WTC11 (cell line): Measurements from ENCODE around the gene BOK. TPM values are rescaled to one million over a fixed set of nuclear protein-coding genes. Genes with fewer than 3 reads are reported as not detected.

Source experiments
- ATAC-seq: fragments of 200-7000 bp; cut with Tn5 transposase; 2 replicates; pipeline ENCODE4 v1.10.0; 2021; ENCODE audit warnings: mild to moderate bottlenecking, moderate library complexity
- CTCF ChIA-PET: fragments of 300-600 bp; sonication (Branson Sonifier 250); formaldehyde crosslinking; loops from one replicate; lab custom pipeline; 2021; ENCODE audit warnings: antibody characterized with exemption; lab: Charles Lee
- POLR2A ChIA-PET: fragments of 350-600 bp; sonication (Branson Sonifier 250); formaldehyde crosslinking; loops from one replicate; lab custom pipeline; 2021; ENCODE audit warnings: antibody characterized with exemption; lab: Charles Lee
- DNase-seq: peaks from one replicate; pipeline ENCODE4 v3.0.0; 2021; ENCODE audit warnings: low spot score
- H3K27ac Mint-ChIP-seq: 2 replicates; pipeline ENCODE4 v1.8.0; 2021; ENCODE audit warnings: mixed read lengths
- H3K27me3 Mint-ChIP-seq: 2 replicates; pipeline ENCODE4 v1.8.0; 2021; ENCODE audit warnings: low read depth, mild to moderate bottlenecking, moderate library complexity, mixed read lengths
- H3K36me3 Mint-ChIP-seq: 2 replicates; pipeline ENCODE4 v1.8.0; 2021; ENCODE audit warnings: mixed read lengths
- H3K4me1 Mint-ChIP-seq: 2 replicates; pipeline ENCODE4 v1.8.0; 2022; ENCODE audit warnings: mixed read lengths
- H3K4me3 Mint-ChIP-seq: 2 replicates; pipeline ENCODE4 v1.8.0; 2021; ENCODE audit warnings: mild to moderate bottlenecking, moderate library complexity, mixed read lengths
- H3K9me3 Mint-ChIP-seq: 2 replicates; pipeline ENCODE4 v1.8.0; 2021; ENCODE audit warnings: mixed read lengths
- ARID4B ChIP-seq: sonication (generic); formaldehyde crosslinking; IDR thresholded peaks from 2 replicates; pipeline ENCODE4 v1.8.0; 2023; ENCODE audit warnings: missing genetic modification reagents, mild to moderate bottlenecking, borderline replicate concordance
- CREB1 ChIP-seq: sonication (generic); formaldehyde crosslinking; IDR thresholded peaks from 2 replicates; pipeline ENCODE4 v1.8.0; 2023; ENCODE audit warnings: mild to moderate bottlenecking, missing genetic modification reagents
- ESRRA ChIP-seq: sonication (generic); formaldehyde crosslinking; IDR thresholded peaks from 2 replicates; pipeline ENCODE4 v1.8.1; 2022; ENCODE audit warnings: mild to moderate bottlenecking, missing genetic modification reagents, borderline replicate concordance
- FOXK1 ChIP-seq: sonication (generic); formaldehyde crosslinking; IDR thresholded peaks from 2 replicates; pipeline ENCODE4 v1.8.0; 2022; ENCODE audit warnings: mild to moderate bottlenecking, moderate library complexity, missing genetic modification reagents
- KAT7 ChIP-seq: sonication (generic); formaldehyde crosslinking; IDR thresholded peaks from 2 replicates; pipeline ENCODE4 v1.8.1; 2023; ENCODE audit warnings: missing genetic modification reagents, mild to moderate bottlenecking, borderline replicate concordance
- RELA ChIP-seq: sonication (generic); formaldehyde crosslinking; IDR thresholded peaks from 2 replicates; pipeline ENCODE4 v1.8.1; 2022; ENCODE audit warnings: missing genetic modification reagents, mild to moderate bottlenecking, borderline replicate concordance
- TEAD1 ChIP-seq: sonication (generic); formaldehyde crosslinking; IDR thresholded peaks from 2 replicates; pipeline ENCODE4 v1.8.0; 2022; ENCODE audit warnings: mild to moderate bottlenecking, missing genetic modification reagents
- ZMAT4 ChIP-seq: fragments of 250-450 bp; sonication (Bioruptor Pico); IDR thresholded peaks from 2 replicates; pipeline ENCODE4 v1.9.0; 2021; ENCODE audit warnings: mild to moderate bottlenecking
- ZNF219 ChIP-seq: sonication (generic); formaldehyde crosslinking; IDR thresholded peaks from 2 replicates; pipeline ENCODE4 v1.8.0; 2023; ENCODE audit warnings: missing genetic modification reagents, mild to moderate bottlenecking, borderline replicate concordance
- ZNF263 ChIP-seq: sonication (generic); formaldehyde crosslinking; IDR thresholded peaks from 2 replicates; pipeline ENCODE4 v1.8.1; 2022; ENCODE audit warnings: low read depth, mild to moderate bottlenecking, moderate library complexity, missing genetic modification reagents
- ZNF396 ChIP-seq: fragments of 250-450 bp; sonication (Bioruptor Pico); IDR thresholded peaks from 2 replicates; pipeline ENCODE4 v1.8.0; 2021; ENCODE audit warnings: mild to moderate bottlenecking, moderate library complexity, borderline replicate concordance
- ZNF423 ChIP-seq: fragments of 250-450 bp; sonication (Bioruptor Pico); IDR thresholded peaks from 2 replicates; pipeline ENCODE4 v2.1.2; 2022; ENCODE audit warnings: mild to moderate bottlenecking, moderate library complexity
- total RNA-seq: library from RNA; stranded (reverse); gene quantifications from 3 replicates; pipeline ENCODE4 v1.2.3, GENCODE V29; 2021
- TF ChIP-seq, protein P1 (sequence below): sonication (generic); formaldehyde crosslinking; IDR thresholded peaks from 2 replicates; pipeline ENCODE4 v1.8.1; 2023; ENCODE audit warnings: mild to moderate bottlenecking, moderate library complexity, missing genetic modification reagents
- TF ChIP-seq, protein P2 (sequence below): sonication (generic); formaldehyde crosslinking; IDR thresholded peaks from 2 replicates; pipeline ENCODE4 v1.8.1; 2022; ENCODE audit warnings: mild to moderate bottlenecking, moderate library complexity, missing genetic modification reagents
- TF ChIP-seq, protein P3 (sequence below): fragments of 200-600 bp; IDR thresholded peaks from 2 replicates; pipeline ENCODE4 v1.8.0; 2022; ENCODE audit warnings: antibody characterized with exemption

The BOK gene
- total RNA-seq, 1 experiment from 2014 or later, result 39.4 TPM

DNA sequence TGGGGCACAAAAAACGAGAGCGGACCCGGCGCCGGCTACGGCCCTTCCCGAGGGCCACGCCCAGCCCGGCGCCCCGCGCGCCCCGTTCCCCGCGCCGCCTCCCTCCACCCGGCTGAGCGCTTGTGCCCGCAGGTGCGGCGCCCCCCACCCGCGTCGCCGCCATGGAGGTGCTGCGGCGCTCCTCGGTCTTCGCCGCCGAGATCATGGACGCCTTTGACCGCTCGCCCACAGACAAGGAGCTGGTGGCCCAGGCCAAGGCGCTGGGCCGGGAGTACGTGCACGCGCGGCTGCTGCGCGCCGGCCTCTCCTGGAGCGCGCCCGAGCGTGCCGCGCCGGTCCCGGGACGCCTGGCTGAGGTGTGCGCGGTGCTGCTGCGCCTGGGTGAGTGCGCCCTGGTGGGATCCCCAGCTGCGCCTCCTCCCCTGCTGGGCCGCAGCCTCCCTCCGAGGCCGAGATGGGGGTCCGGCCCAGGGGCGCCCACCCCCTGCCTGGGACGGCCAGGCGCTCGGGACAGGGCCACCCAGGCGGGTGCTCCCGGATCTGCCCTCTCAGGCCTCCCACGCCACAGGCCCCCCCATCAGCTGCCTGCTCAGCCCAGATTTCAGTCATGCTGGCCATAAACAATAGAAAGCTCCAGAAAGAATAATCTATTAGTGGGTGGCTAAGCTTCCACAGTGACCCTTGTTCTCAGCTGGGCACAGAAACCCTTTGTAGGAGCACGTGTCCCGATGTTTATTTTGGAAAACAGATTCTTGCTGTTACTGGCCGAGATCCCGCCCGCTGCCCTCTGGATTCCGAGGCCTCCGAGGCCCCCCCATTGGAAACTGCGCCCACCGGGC lies 997 bp downstream of the BOK start:
- POLR2A ChIA-PET, result interaction anchor here (2.1 kb wide), 1 partner anchor 51 kb away, joined by 6 read pairs; no protein-coding TSS in a partner anchor
- Mint-ChIP-seq H3K27ac (no peak overlapping the region), H3K4me1 (peaks cover 35% of the 10 kb centered on the region), H3K27me3 (peaks cover 4% of the 10 kb centered on the region; the same call in 1 of the 2 replicates), H3K9me3 (peaks cover 12% of the 10 kb centered on the region), H3K36me3 (peaks cover 6% of the 10 kb centered on the region), H3K4me3 (peak overlapping the region; percentile 68)
- CTCF ChIA-PET, result interaction anchor here (0.6 to 2.3 kb wide), 5 partner anchors 9 to 51 kb away, joined by 3 to 5 read pairs (median 3); no protein-coding TSS in a partner anchor
- peak; percentile 72 for TF ChIP-seq TEAD1 (CRISPR knock-in tag)
- no peak for TF ChIP-seq CREB1 (CRISPR knock-in tag)
- 0 out of 2 replicates have a peak, but pooled peaks have one; percentile 24 for TF ChIP-seq FOXK1
- TF ChIP-seq ZNF263 (CRISPR knock-in tag), result 0 out of 2 replicates have a peak, but pooled peaks have one; percentile 14
- TF ChIP-seq, protein P1, sequence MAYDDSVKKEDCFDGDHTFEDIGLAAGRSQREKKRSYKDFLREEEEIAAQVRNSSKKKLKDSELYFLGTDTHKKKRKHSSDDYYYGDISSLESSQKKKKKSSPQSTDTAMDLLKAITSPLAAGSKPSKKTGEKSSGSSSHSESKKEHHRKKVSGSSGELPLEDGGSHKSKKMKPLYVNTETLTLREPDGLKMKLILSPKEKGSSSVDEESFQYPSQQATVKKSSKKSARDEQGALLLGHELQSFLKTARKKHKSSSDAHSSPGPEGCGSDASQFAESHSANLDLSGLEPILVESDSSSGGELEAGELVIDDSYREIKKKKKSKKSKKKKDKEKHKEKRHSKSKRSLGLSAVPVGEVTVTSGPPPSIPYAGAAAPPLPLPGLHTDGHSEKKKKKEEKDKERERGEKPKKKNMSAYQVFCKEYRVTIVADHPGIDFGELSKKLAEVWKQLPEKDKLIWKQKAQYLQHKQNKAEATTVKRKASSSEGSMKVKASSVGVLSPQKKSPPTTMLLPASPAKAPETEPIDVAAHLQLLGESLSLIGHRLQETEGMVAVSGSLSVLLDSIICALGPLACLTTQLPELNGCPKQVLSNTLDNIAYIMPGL (CRISPR knock-in tag), result peak; percentile 71; the same call in 1 of the 2 replicates
- TF ChIP-seq ESRRA, result 0 out of 2 replicates have a peak, but pooled peaks have one; percentile 35
- peak; percentile 94 for TF ChIP-seq ZNF423 (CRISPR knock-in tag)
- TF ChIP-seq, protein P2, sequence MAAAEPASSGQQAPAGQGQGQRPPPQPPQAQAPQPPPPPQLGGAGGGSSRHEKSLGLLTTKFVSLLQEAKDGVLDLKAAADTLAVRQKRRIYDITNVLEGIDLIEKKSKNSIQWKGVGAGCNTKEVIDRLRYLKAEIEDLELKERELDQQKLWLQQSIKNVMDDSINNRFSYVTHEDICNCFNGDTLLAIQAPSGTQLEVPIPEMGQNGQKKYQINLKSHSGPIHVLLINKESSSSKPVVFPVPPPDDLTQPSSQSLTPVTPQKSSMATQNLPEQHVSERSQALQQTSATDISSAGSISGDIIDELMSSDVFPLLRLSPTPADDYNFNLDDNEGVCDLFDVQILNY (CRISPR knock-in tag), result peak; percentile 43; the same call in 1 of the 2 replicates
- 0 out of 2 replicates have a peak, but pooled peaks have one; percentile 43 for TF ChIP-seq ZNF219 (CRISPR knock-in tag)
- no peak for TF ChIP-seq ZNF396 (CRISPR knock-in tag)
- TF ChIP-seq ZMAT4 (CRISPR knock-in tag), result no peak
- TF ChIP-seq, protein P3, sequence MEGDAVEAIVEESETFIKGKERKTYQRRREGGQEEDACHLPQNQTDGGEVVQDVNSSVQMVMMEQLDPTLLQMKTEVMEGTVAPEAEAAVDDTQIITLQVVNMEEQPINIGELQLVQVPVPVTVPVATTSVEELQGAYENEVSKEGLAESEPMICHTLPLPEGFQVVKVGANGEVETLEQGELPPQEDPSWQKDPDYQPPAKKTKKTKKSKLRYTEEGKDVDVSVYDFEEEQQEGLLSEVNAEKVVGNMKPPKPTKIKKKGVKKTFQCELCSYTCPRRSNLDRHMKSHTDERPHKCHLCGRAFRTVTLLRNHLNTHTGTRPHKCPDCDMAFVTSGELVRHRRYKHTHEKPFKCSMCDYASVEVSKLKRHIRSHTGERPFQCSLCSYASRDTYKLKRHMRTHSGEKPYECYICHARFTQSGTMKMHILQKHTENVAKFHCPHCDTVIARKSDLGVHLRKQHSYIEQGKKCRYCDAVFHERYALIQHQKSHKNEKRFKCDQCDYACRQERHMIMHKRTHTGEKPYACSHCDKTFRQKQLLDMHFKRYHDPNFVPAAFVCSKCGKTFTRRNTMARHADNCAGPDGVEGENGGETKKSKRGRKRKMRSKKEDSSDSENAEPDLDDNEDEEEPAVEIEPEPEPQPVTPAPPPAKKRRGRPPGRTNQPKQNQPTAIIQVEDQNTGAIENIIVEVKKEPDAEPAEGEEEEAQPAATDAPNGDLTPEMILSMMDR, result no peak
- TF ChIP-seq KAT7 (CRISPR knock-in tag), result no peak
- TF ChIP-seq ARID4B (CRISPR knock-in tag), result 0 out of 2 replicates have a peak, but pooled peaks have one; percentile 38
- 0 out of 2 replicates have a peak, but pooled peaks have one; percentile 56 for TF ChIP-seq RELA (CRISPR knock-in tag)
- DNase-seq (no peak), ATAC-seq (peak; percentile 35)
